Measurements from ENCODE around the gene ALPK3. TPM values are rescaled to one million over a fixed set of nuclear protein-coding genes. Genes with fewer than 3 reads are reported as not detected.

ALPK3 gene
- total RNA-seq, 2 donors from 2014 or later = 51.0 to 99.0 TPM

GRCh38 chr15:84813435-84813834 lies 3.7 kb upstream of the ALPK3 start:
- Histone ChIP-seq H3K36me3 (no peaks in the 10 kb centered on the region), H3K4me3 (no peak overlapping the region), H3K27ac (no peak overlapping the region), H3K27me3 (no peaks in the 10 kb centered on the region), H3K9me3 (no peaks in the 10 kb centered on the region), H3K4me1 (peaks cover 0 to 20% of the 10 kb centered on the region in 2 donors)
- no peak for TF ChIP-seq CTCF (IDR thresholded peaks at IDR 0.05)
- DNase-seq (ENCODE audit: low spot score) = no peak

GRCh38 chr15:84813931-84814330 lies 3.2 kb upstream of the ALPK3 start:
- TF ChIP-seq CTCF (IDR thresholded peaks at IDR 0.05) = no peak
- H3K36me3 ChIP-seq = no peaks in the 10 kb centered on the region

DNA sequence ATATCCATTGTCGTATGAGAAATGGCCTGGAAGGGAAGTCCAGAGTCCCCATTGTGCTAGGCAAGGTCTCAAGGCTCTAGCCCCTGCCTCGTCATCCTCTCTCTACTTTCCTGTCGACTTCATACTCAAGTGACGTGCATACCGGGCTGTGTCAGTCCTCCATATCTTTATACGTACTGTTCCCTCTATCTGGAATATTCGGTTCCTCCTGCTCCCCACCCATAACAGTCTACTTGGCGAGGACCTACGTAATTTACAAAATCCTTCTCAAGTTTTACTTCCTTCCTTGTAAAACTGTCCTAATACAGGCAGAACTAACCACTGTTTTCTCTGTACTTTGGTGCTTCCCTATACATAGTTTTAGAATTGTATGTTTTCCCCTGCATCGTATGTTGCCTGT lies 2.2 kb upstream of the ALPK3 start:
- Histone ChIP-seq H3K27ac (no peak overlapping the region), H3K27me3 (no peaks in the 10 kb centered on the region), H3K4me3 (no peak overlapping the region), H3K36me3 (no peaks in the 10 kb centered on the region), H3K9me3 (no peaks in the 10 kb centered on the region), H3K4me1 (peaks cover 0 to 32% of the 10 kb centered on the region in 2 donors)
- no peak for DNase-seq (ENCODE audit: low spot score)
- no peak for TF ChIP-seq CTCF (IDR thresholded peaks at IDR 0.05)

More at GRCh38 chr15:84813931-84814330, 3.2 kb upstream of the ALPK3 start:
- Histone ChIP-seq H3K27ac (no peak overlapping the region), H3K4me1 (peaks cover 0 to 25% of the 10 kb centered on the region in 2 donors), H3K27me3 (no peaks in the 10 kb centered on the region), H3K4me3 (no peak overlapping the region), H3K9me3 (no peaks in the 10 kb centered on the region)
- DNase-seq (ENCODE audit: low spot score) = no peak

DNA sequence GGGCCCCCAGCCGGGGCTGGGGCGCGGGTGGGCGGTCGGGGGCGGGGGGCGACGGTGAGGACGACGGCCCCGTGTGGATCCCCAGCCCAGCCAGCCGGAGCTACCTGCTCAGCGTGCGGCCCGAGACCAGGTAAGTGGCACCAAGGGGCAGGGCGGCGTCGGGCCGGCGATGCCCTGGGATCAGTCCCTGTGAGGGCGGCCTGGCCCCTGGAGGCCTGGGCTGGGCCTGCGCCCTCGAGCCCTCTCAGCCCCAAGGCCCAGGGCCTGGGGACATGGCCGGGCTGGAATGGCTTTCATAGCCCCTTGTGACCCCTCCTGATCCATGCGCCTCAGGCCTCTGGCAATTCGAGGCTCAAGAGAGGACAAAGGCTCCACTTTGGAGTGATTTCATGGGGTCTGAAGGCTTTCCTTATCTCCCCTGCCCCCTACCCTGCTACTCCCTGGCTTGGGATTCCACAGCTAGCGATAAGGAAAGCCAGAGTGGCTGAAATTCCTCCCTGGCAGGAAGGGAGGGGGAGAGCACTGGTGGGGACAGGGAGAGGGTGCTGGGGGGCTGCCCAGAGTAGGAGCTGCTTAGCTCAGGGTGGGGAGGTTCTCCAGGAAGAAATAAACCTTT lies 418 bp downstream of the ALPK3 start:
- Histone ChIP-seq H3K27me3 (no peaks in the 10 kb centered on the region), H3K4me1 (peaks cover 0 to 58% of the 10 kb centered on the region in 2 donors), H3K9me3 (no peaks in the 10 kb centered on the region), H3K36me3 (no peaks in the 10 kb centered on the region), H3K27ac (peak overlapping the region; percentile 89 to 93), H3K4me3 (peak overlapping the region; percentile 59 to 71)
- TF ChIP-seq CTCF (IDR thresholded peaks at IDR 0.05) = no peak
- no peak for DNase-seq (ENCODE audit: low spot score)

- DNase-seq (ENCODE audit: low spot score) = peak; percentile 87
- Histone ChIP-seq H3K4me3 (peak overlapping the region; percentile 59 to 71), H3K27me3 (no peaks in the 10 kb centered on the region), H3K9me3 (no peaks in the 10 kb centered on the region), H3K4me1 (peaks cover 0 to 67% of the 10 kb centered on the region in 2 donors), H3K36me3 (no peaks in the 10 kb centered on the region), H3K27ac (peak overlapping the region; percentile 89 to 93)
- no peak for TF ChIP-seq CTCF (IDR thresholded peaks at IDR 0.05)
Measured at GRCh38 chr15:84818261-84819131, 1.3 kb downstream of the ALPK3 start.

All from right atrium auricular region (tissue), 2 donors.